GM12878 (cell line): ENCODE data around the gene PKN2. TPM values are rescaled to one million over a fixed set of nuclear protein-coding genes. Genes with fewer than 3 reads are reported as not detected.

Experiments used
- ATAC-seq: fragments of 200-7000 bp; cut with Tn5 transposase; 3 replicates; pipeline ENCODE4 v1.9.1; 2020; ENCODE audit warnings: mild to moderate bottlenecking, moderate library complexity
- BruUV-seq: library from RNA; stranded (reverse); fragments of 400-500 nt; replicated peaks from 2 replicates; lab custom pipeline; 2021; lab: Mats Ljungman, UMichigan
- CTCF ChIA-PET: fragments of 300-600 bp; sonication (Branson Sonifier 250); formaldehyde crosslinking; extraction: SDS; loops from one replicate; lab custom pipeline; 2021; ENCODE audit warnings: inconsistent platforms; lab: Yijun Ruan, JAX
- POLR2A ChIA-PET: fragments of 350-600 bp; formaldehyde crosslinking; extraction: SDS; loops from one replicate; lab custom pipeline; 2021; ENCODE audit warnings: inconsistent platforms; lab: Charles Lee
- RAD21 ChIA-PET: fragments of 300-600 bp; sonication (Branson Sonifier 250); formaldehyde crosslinking; loops from one replicate; lab custom pipeline; 2023; ENCODE audit warnings: antibody characterized with exemption; ENCODE audit not compliant: unreplicated experiment; lab: Charles Lee
- SMC1A ChIA-PET: fragments of 300-600 bp; sonication (Branson Sonifier 250); formaldehyde crosslinking; loops from one replicate; lab custom pipeline; 2023; ENCODE audit not compliant: unreplicated experiment, uncharacterized antibody; lab: Charles Lee
- DNase-seq: peaks from one replicate; pipeline ENCODE4 v3.0.0-alpha.2; 2011; ENCODE audit warnings: low read depth, low spot score
- FAIRE-seq: peaks from 3 replicates; lab custom pipeline; 2011; peaks lifted over from hg19 to GRCh38; lab: Jason Lieb, UNC
- H2AFZ ChIP-seq: 2 replicates; pipeline ENCODE4 v1.6.0; 2011; ENCODE audit warnings: low read depth, low read length, control low read depth; ENCODE audit not compliant: control insufficient read depth
- H3K27ac ChIP-seq: 2 replicates; pipeline ENCODE4 v1.5.1; 2011; ENCODE audit warnings: control low read depth; ENCODE audit not compliant: control insufficient read depth, insufficient read depth
- H3K27me3 ChIP-seq, 2 experiments: replicated peaks in 1 of 2; 2 replicates each; pipeline versions ENCODE4 v1.6.0 to v1.6.1; 2011; ENCODE audit warnings: low read length in 1 of 2; ENCODE audit not compliant: control insufficient read depth in 2 of 2, insufficient read depth in 2 of 2
- H3K36me3 ChIP-seq, 2 experiments: 2 replicates each; pipeline ENCODE4 v1.5.1; 2011; ENCODE audit warnings: low read length in 1 of 2; ENCODE audit not compliant: control insufficient read depth in 2 of 2, insufficient read depth in 2 of 2
- H3K4me1 ChIP-seq: 2 replicates; pipeline ENCODE4 v1.6.1; 2011; ENCODE audit warnings: mild to moderate bottlenecking, low read length, moderate library complexity, mixed read lengths; ENCODE audit not compliant: control insufficient read depth, insufficient read depth
- H3K4me2 ChIP-seq: 2 replicates; pipeline ENCODE4 v1.6.0; 2011; ENCODE audit warnings: control low read depth; ENCODE audit not compliant: control insufficient read depth, insufficient read depth
- H3K4me3 ChIP-seq: fragments of 200-600 bp; sonication (generic); 2 replicates; pipeline ENCODE4 v1.5.1; 2016
- H3K79me2 ChIP-seq: 2 replicates; pipeline ENCODE4 v1.6.0; 2011; ENCODE audit warnings: low read length; ENCODE audit not compliant: control insufficient read depth, insufficient read depth
- H3K9ac ChIP-seq: 2 replicates; pipeline ENCODE4 v1.8.0; 2011; ENCODE audit warnings: low read length, control low read depth, mixed read lengths; ENCODE audit not compliant: control insufficient read depth, insufficient read depth
- H3K9me3 ChIP-seq: replicated peaks from 3 replicates; pipeline ENCODE4 v1.5.1; 2011; ENCODE audit warnings: mild to moderate bottlenecking, low read length; ENCODE audit not compliant: control insufficient read depth, insufficient read depth
- H4K20me1 ChIP-seq: 2 replicates; pipeline ENCODE4 v1.6.0; 2011; ENCODE audit not compliant: control insufficient read depth, insufficient read depth
- ATF7 ChIP-seq: fragments of 450-650 bp; IDR thresholded peaks from 2 replicates; pipeline ENCODE4 v1.6.1; 2016; ENCODE audit warnings: low read depth, mild to moderate bottlenecking
- EGR1 ChIP-seq, 2 experiments: IDR thresholded peaks; 1 replicate in 1 of 2; 2 replicates in 1 of 2; pipeline ENCODE4 v1.6.1; 2011 to 2012; ENCODE audit warnings: low read depth in 2 of 2, low read length in 2 of 2, borderline replicate concordance in 1 of 2, mild to moderate bottlenecking in 1 of 2, moderate library complexity in 1 of 2
- MAX ChIP-seq: IDR thresholded peaks from 2 replicates; pipeline ENCODE4 v1.6.1; 2012; ENCODE audit warnings: low read depth, low read length, improper control_type of control experiment
- MEF2B ChIP-seq: fragments of 450-650 bp; IDR thresholded peaks from 2 replicates; pipeline ENCODE4 v1.6.1; 2018; ENCODE audit warnings: mild to moderate bottlenecking, moderate library complexity; ENCODE audit not compliant: partially characterized antibody, poor library complexity, severe bottlenecking
- MYB ChIP-seq: fragments of 150-350 bp; IDR thresholded peaks from 2 replicates; pipeline ENCODE4 v1.6.1; 2014; ENCODE audit warnings: mild to moderate bottlenecking, low read depth, low read length, borderline replicate concordance
- MYC ChIP-seq: IDR thresholded peaks from 2 replicates; pipeline ENCODE4 v1.6.1; 2011; ENCODE audit warnings: mild to moderate bottlenecking, low read length, moderate library complexity, inconsistent platforms; ENCODE audit not compliant: insufficient read depth, insufficient replicate concordance, insufficient read length, severe bottlenecking
- NFXL1 ChIP-seq: fragments of 450-650 bp; IDR thresholded peaks from 2 replicates; pipeline ENCODE4 v1.6.1; 2017; ENCODE audit warnings: antibody characterized with exemption, mild to moderate bottlenecking, borderline replicate concordance
- NFYB ChIP-seq: IDR thresholded peaks from 2 replicates; pipeline ENCODE4 v1.6.1; 2011; ENCODE audit warnings: low read depth, mild to moderate bottlenecking, low read length, improper control_type of control experiment, moderate library complexity; ENCODE audit not compliant: insufficient read depth
- PKNOX1 ChIP-seq: fragments of 450-650 bp; IDR thresholded peaks from 2 replicates; pipeline ENCODE4 v1.6.1; 2016; ENCODE audit warnings: mild to moderate bottlenecking
- REST ChIP-seq: IDR thresholded peaks from 2 replicates; pipeline ENCODE4 v1.6.1; 2012; ENCODE audit warnings: mild to moderate bottlenecking, low read depth, low read length
- SMAD1 ChIP-seq: fragments of 450-650 bp; IDR thresholded peaks from 2 replicates; pipeline ENCODE4 v1.6.1; 2018; ENCODE audit warnings: mild to moderate bottlenecking, low read depth; ENCODE audit not compliant: partially characterized antibody
- STAT1 ChIP-seq: fragments of 450-650 bp; conservative IDR thresholded peaks from 2 replicates; pipeline ENCODE4 v1.6.1; 2014; ENCODE audit warnings: antibody characterized with exemption, mild to moderate bottlenecking
- ZNF622 ChIP-seq: fragments of 450-650 bp; IDR thresholded peaks from 2 replicates; pipeline ENCODE4 v1.6.1; 2017; ENCODE audit warnings: mild to moderate bottlenecking, inconsistent platforms
- ZSCAN29 ChIP-seq: fragments of 450-650 bp; IDR thresholded peaks from 2 replicates; pipeline ENCODE4 v1.6.1; 2017; ENCODE audit warnings: mild to moderate bottlenecking, moderate library complexity
- in situ Hi-C: fragments of 300-500 bp; cut with MboI; formaldehyde crosslinking; loops from 9 replicates; pipeline ENCODE4 v1.14.3; 2018; ENCODE audit warnings: mixed read lengths
- intact Hi-C: fragments of 100-400 bp; cut with micrococcal nuclease; formaldehyde crosslinking; loops from one replicate; pipeline ENCODE4 v1.14.2; 2022; ENCODE audit not compliant: unreplicated experiment
- polyA plus RNA-seq, 11 experiments: library from polyadenylated mRNA; depleted of rRNA in 4 of 11; unstranded in 6 of 11; stranded (reverse) in 5 of 11; fragments of >200 nt; fragmentation: Nextera tagmentation in 4 of 11; fragmentation: Illumina TruSeq in 1 of 11; extraction: Ambion mirVana in 4 of 11; extraction: Trizol in 1 of 11; gene quantifications; 1 replicate in 1 of 11; 2 replicates in 10 of 11; pipeline versions ENCODE4 v1.2.1 to v1.2.3, GENCODE V29; 2011 to 2016; ENCODE audit warnings: inconsistent platforms in 2 of 11, missing spikeins in 2 of 11, low read depth in 1 of 11
- total RNA-seq, 4 experiments: library from RNA; depleted of rRNA in 3 of 4; stranded (reverse); fragments of >200 nt in 3 of 4; fragmentation: Illumina TruSeq in 1 of 4; extraction: Trizol in 1 of 4; gene quantifications; 2 replicates each; pipeline versions ENCODE4 v1.2.1 to v1.2.3, GENCODE V29; 2013 to 2021
- TF ChIP-seq, protein P1 (sequence below): IDR thresholded peaks from 2 replicates; pipeline ENCODE4 v1.6.1; 2012; ENCODE audit warnings: low read depth, low read length, improper control_type of control experiment

The PKN2 gene
- total and polyA plus RNA-seq, 10 of the 15 experiments (the other 5 are each of a cell fraction or from before 2014, with no cell fraction given): 2.6 to 18.3 (median 12.9) TPM

- Histone ChIP-seq H3K79me2 (peaks cover 45% of the 10 kb centered on the region), H4K20me1 (no peaks in the 10 kb centered on the region), H3K27me3 (no peaks in the 10 kb centered on the region), H3K9ac (no peak overlapping the region), H2AFZ (no peak overlapping the region), H3K4me3 (no peak overlapping the region), H3K36me3 (no peaks in the 10 kb centered on the region), H3K27ac (no peak overlapping the region), H3K4me1 (peaks cover 17% of the 10 kb centered on the region), H3K9me3 (peaks cover 2% of the 10 kb centered on the region; the same call in 1 of the 3 replicates), H3K4me2 (no peak overlapping the region)
- in situ Hi-C loops (loop anchor here (25.0 kb wide), 1 partner anchor 1785 kb away; the partner anchor contains the start of genes HS2ST1 and SELENOF), intact Hi-C loops (no loop called here)
- ChIA-PET RAD21 (interaction anchor here (1.0 to 1.4 kb wide), 3 partner anchors 8 to 13 kb away, joined by 5 to 6 read pairs (median 5); partner anchors contain the start of gene PKN2), POLR2A (interaction anchor here (0.5 to 1.8 kb wide), 2 partner anchors 13 to 187 kb away, joined by 6 to 8 read pairs; partner anchors contain the start of gene PKN2), SMC1A (interaction anchor here (0.5 to 4.1 kb wide), 6 partner anchors 8 to 533 kb away, joined by 3 to 29 read pairs (median 4); no protein-coding TSS in a partner anchor), CTCF (interaction anchor here (1.5 to 5.2 kb wide), 2 partner anchors 12 to 179 kb away, joined by 6 to 29 read pairs; partner anchors contain the start of gene PKN2)
- no TSS peak for BruUV-seq
- DNase-seq: no peak
- ATAC-seq: no peak
- no peak for FAIRE-seq
- no peak for TF ChIP-seq PKNOX1
- no peak for TF ChIP-seq MEF2B
- no peak for TF ChIP-seq MYB
- no peak for TF ChIP-seq NFXL1
- no peak for TF ChIP-seq ZSCAN29
- TF ChIP-seq STAT1: no peak
- no peak for TF ChIP-seq EGR1 (IDR thresholded peaks at IDR 0.05; ENCODE audit: borderline replicate concordance in 1 of 2, low read depth in 2 of 2, low read length in 2 of 2)
- TF ChIP-seq NFYB: no peak
- TF ChIP-seq, protein P1, sequence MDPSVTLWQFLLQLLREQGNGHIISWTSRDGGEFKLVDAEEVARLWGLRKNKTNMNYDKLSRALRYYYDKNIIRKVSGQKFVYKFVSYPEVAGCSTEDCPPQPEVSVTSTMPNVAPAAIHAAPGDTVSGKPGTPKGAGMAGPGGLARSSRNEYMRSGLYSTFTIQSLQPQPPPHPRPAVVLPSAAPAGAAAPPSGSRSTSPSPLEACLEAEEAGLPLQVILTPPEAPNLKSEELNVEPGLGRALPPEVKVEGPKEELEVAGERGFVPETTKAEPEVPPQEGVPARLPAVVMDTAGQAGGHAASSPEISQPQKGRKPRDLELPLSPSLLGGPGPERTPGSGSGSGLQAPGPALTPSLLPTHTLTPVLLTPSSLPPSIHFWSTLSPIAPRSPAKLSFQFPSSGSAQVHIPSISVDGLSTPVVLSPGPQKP: no peak
- TF ChIP-seq ATF7: no peak
- no peak for TF ChIP-seq REST
- no peak for TF ChIP-seq SMAD1
- TF ChIP-seq MYC: no peak
- TF ChIP-seq ZNF622: no peak
- no peak for TF ChIP-seq MAX
Observed at GRCh38 chr1:88697503-88697902, 13.4 kb downstream of the PKN2 start.
